ENCODE measurements around the gene CCDC71L.

DNA sequence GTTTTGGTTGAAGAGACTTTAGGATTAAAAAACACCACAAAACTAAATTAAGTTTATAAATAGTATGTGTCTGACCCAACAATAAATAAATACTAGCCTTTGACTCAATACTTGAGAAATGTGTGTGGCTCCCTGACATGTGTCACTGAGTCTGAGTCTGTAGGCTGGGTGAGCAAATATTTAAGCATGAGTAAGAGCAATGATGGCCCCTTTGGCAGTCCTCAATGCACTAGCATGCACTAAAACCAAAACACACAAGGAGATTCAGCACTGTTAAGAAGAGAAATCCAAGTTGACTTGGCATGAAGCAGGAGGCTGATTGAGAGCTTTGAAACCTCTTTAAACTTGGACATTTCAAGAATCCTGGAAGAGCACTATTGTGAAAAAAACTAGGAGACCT lies 37.1 kb downstream of the CCDC71L start:
- no peak for TF ChIP-seq POLR2AphosphoS5 (IDR thresholded peaks at IDR 0.05)
- TF ChIP-seq, protein P1, sequence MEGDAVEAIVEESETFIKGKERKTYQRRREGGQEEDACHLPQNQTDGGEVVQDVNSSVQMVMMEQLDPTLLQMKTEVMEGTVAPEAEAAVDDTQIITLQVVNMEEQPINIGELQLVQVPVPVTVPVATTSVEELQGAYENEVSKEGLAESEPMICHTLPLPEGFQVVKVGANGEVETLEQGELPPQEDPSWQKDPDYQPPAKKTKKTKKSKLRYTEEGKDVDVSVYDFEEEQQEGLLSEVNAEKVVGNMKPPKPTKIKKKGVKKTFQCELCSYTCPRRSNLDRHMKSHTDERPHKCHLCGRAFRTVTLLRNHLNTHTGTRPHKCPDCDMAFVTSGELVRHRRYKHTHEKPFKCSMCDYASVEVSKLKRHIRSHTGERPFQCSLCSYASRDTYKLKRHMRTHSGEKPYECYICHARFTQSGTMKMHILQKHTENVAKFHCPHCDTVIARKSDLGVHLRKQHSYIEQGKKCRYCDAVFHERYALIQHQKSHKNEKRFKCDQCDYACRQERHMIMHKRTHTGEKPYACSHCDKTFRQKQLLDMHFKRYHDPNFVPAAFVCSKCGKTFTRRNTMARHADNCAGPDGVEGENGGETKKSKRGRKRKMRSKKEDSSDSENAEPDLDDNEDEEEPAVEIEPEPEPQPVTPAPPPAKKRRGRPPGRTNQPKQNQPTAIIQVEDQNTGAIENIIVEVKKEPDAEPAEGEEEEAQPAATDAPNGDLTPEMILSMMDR (IDR thresholded peaks at IDR 0.05; ENCODE audit: poor library complexity, severe bottlenecking) = no peak
- no peak for TF ChIP-seq TAF1 (IDR thresholded peaks at IDR 0.05; ENCODE audit: low read depth)
- TF ChIP-seq EZH2 (IDR thresholded peaks at IDR 0.05; ENCODE audit: borderline replicate concordance, insufficient read depth, low read length, poor library complexity, severe bottlenecking) = no peak
- TF ChIP-seq, protein P2, sequence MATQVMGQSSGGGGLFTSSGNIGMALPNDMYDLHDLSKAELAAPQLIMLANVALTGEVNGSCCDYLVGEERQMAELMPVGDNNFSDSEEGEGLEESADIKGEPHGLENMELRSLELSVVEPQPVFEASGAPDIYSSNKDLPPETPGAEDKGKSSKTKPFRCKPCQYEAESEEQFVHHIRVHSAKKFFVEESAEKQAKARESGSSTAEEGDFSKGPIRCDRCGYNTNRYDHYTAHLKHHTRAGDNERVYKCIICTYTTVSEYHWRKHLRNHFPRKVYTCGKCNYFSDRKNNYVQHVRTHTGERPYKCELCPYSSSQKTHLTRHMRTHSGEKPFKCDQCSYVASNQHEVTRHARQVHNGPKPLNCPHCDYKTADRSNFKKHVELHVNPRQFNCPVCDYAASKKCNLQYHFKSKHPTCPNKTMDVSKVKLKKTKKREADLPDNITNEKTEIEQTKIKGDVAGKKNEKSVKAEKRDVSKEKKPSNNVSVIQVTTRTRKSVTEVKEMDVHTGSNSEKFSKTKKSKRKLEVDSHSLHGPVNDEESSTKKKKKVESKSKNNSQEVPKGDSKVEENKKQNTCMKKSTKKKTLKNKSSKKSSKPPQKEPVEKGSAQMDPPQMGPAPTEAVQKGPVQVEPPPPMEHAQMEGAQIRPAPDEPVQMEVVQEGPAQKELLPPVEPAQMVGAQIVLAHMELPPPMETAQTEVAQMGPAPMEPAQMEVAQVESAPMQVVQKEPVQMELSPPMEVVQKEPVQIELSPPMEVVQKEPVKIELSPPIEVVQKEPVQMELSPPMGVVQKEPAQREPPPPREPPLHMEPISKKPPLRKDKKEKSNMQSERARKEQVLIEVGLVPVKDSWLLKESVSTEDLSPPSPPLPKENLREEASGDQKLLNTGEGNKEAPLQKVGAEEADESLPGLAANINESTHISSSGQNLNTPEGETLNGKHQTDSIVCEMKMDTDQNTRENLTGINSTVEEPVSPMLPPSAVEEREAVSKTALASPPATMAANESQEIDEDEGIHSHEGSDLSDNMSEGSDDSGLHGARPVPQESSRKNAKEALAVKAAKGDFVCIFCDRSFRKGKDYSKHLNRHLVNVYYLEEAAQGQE (IDR thresholded peaks at IDR 0.05; ENCODE audit: borderline replicate concordance) = no peak
- TF ChIP-seq RAD21 (conservative IDR thresholded peaks at IDR 0.05) = no peak
